Daoy (cell line): ENCODE data around the gene DOK7. TPM values are rescaled to one million over a fixed set of nuclear protein-coding genes. Genes with fewer than 3 reads are reported as not detected.

Source experiments
- DNase-seq: peaks from one replicate; pipeline ENCODE4 v3.0.0-alpha.2; 2015; ENCODE audit warnings: low read depth
- total RNA-seq: library from RNA; depleted of rRNA; stranded (reverse); fragments of >200 nt; shearing (Covaris generic); gene quantifications from 2 replicates; pipeline ENCODE4 v1.2.3, GENCODE V29; 2014

DOK7 gene
- total RNA-seq, 1 experiment from 2014 or later: 0.11 TPM

GRCh38 chr4:3427706-3428446, 35.2 kb upstream of the DOK7 start:
- no peak for DNase-seq

- DNase-seq: no peak
Observed at GRCh38 chr4:3429651-3430050, 33.5 kb upstream of the DOK7 start.

GRCh38 chr4:3430524-3430923, 32.6 kb upstream of the DOK7 start:
- no peak for DNase-seq

- no peak for DNase-seq
Observed at GRCh38 chr4:3431446-3431993, 31.6 kb upstream of the DOK7 start.

- DNase-seq: no peak
Observed at GRCh38 chr4:3432381-3432790, 30.7 kb upstream of the DOK7 start.

- DNase-seq: no peak
Observed at GRCh38 chr4:3433138-3433869, 29.8 kb upstream of the DOK7 start.

- DNase-seq: no peak
Observed at GRCh38 chr4:3434881-3435685, 28.0 kb upstream of the DOK7 start.

GRCh38 chr4:3435686-3435956, 27.5 kb upstream of the DOK7 start:
- no peak for DNase-seq

- DNase-seq: no peak
Observed at GRCh38 chr4:3436048-3436797, 26.9 kb upstream of the DOK7 start.

- DNase-seq: peak; percentile 84
Observed at GRCh38 chr4:3436798-3437581, 26.1 kb upstream of the DOK7 start.

GRCh38 chr4:3437582-3437936, 25.5 kb upstream of the DOK7 start:
- DNase-seq: no peak

GRCh38 chr4:3437998-3438846, 24.9 kb upstream of the DOK7 start:
- DNase-seq: no peak

- DNase-seq: no peak
Observed at GRCh38 chr4:3438847-3439180, 24.3 kb upstream of the DOK7 start.

- no peak for DNase-seq
Observed at GRCh38 chr4:3439391-3439790, 23.7 kb upstream of the DOK7 start.

GRCh38 chr4:3440011-3440410, 23.1 kb upstream of the DOK7 start:
- DNase-seq: no peak

- peak; percentile 35 for DNase-seq
Observed at GRCh38 chr4:3440979-3441500, 22.1 kb upstream of the DOK7 start.

- no peak for DNase-seq
Observed at GRCh38 chr4:3441501-3442459, 21.3 kb upstream of the DOK7 start, which contains the start of gene HGFAC. Gene HGFAC, plus strand, starts transcription at chr4:3441968. Its CDS starts 34 bp downstream, at chr4:3442002.

GRCh38 chr4:3442460-3442958, 20.6 kb upstream of the DOK7 start:
- DNase-seq: no peak
